GM23248 (cell line): ENCODE measurements around the gene CHCHD5. TPM values are rescaled to one million over a fixed set of nuclear protein-coding genes. Genes with fewer than 3 reads are reported as not detected.
"Not testable (repeated sequence)": the region's sequence is repeated elsewhere in the genome, so short reads cannot be mapped to it uniquely, and the experiment has no call there.

ENCODE experiments used
- DNase-seq: peaks from one replicate; pipeline ENCODE4 v3.0.0-alpha.2; 2015
- H2AFZ ChIP-seq: fragments of 200-600 bp; sonication (generic); 2 replicates; pipeline ENCODE4 v1.6.1; 2016; ENCODE audit warnings: antibody characterized with exemption
- H3F3A ChIP-seq: fragments of 200-600 bp; sonication (generic); 2 replicates; pipeline ENCODE4 v1.6.1; 2016; ENCODE audit warnings: mild to moderate bottlenecking, antibody characterized with exemption, mixed run types; ENCODE audit not compliant: insufficient read depth
- H3K27ac ChIP-seq: fragments of 200-600 bp; sonication (generic); 2 replicates; pipeline ENCODE4 v1.5.1; 2016; ENCODE audit warnings: mild to moderate bottlenecking
- H3K27me3 ChIP-seq: fragments of 200-600 bp; sonication (generic); replicated peaks from 2 replicates; pipeline ENCODE4 v1.6.1; 2016; ENCODE audit warnings: mild to moderate bottlenecking; ENCODE audit not compliant: insufficient read depth
- H3K36me3 ChIP-seq: fragments of 200-600 bp; sonication (generic); 2 replicates; pipeline ENCODE4 v1.6.1; 2016; ENCODE audit warnings: low read depth, mild to moderate bottlenecking
- H3K4me1 ChIP-seq: fragments of 200-600 bp; sonication (generic); 2 replicates; pipeline ENCODE4 v1.6.1; 2016; ENCODE audit warnings: mild to moderate bottlenecking; ENCODE audit not compliant: insufficient read depth
- H3K4me2 ChIP-seq: fragments of 200-600 bp; sonication (generic); one replicate; pipeline ENCODE4 v1.6.1; 2016; ENCODE audit warnings: mild to moderate bottlenecking; ENCODE audit not compliant: unreplicated experiment
- H3K4me3 ChIP-seq: fragments of 200-600 bp; sonication (generic); 2 replicates; pipeline ENCODE4 v1.5.1; 2016; ENCODE audit warnings: mild to moderate bottlenecking
- H3K79me2 ChIP-seq: fragments of 200-600 bp; sonication (generic); 2 replicates; pipeline ENCODE4 v1.6.1; 2016; ENCODE audit warnings: mild to moderate bottlenecking; ENCODE audit not compliant: insufficient read depth
- H3K9ac ChIP-seq: fragments of 200-600 bp; sonication (generic); 2 replicates; pipeline ENCODE4 v1.6.1; 2016; ENCODE audit warnings: mild to moderate bottlenecking
- H3K9me2 ChIP-seq: fragments of 200-600 bp; sonication (generic); 2 replicates; pipeline ENCODE4 v1.6.1; 2016; ENCODE audit warnings: mixed run types, mild to moderate bottlenecking, moderate library complexity; ENCODE audit not compliant: insufficient read depth
- H3K9me3 ChIP-seq: fragments of 200-600 bp; sonication (generic); one replicate; pipeline ENCODE4 v1.6.1; 2017; ENCODE audit warnings: low read depth
- H4K20me1 ChIP-seq: fragments of 200-600 bp; sonication (generic); 2 replicates; pipeline ENCODE4 v1.6.0; 2016; ENCODE audit not compliant: insufficient read depth
- EZH2 ChIP-seq: fragments of 200-600 bp; sonication (generic); IDR thresholded peaks from 2 replicates; pipeline ENCODE4 v1.6.1; 2018; ENCODE audit warnings: antibody characterized with exemption, mild to moderate bottlenecking; ENCODE audit not compliant: insufficient read depth, poor library complexity, severe bottlenecking
- EZH2phosphoT487 ChIP-seq: fragments of 200-600 bp; sonication (generic); IDR thresholded peaks from 2 replicates; pipeline ENCODE4 v1.6.1; 2018; ENCODE audit warnings: antibody characterized with exemption, moderate library complexity, mild to moderate bottlenecking, low read depth; ENCODE audit not compliant: insufficient read depth
- WGBS, 2 experiments: methylation state at CpG; one replicate each; pipeline ENCODE4 v1.1.6; 2015 to 2017; ENCODE audit warnings: low lambda C conversion rate in 2 of 2, low coverage in 1 of 2; ENCODE audit errors: missing lambda C conversion rate in 2 of 2; 5-methylcytosine and 5-hydroxymethylcytosine counted together
- in situ Hi-C: fragments of 300-500 bp; cut with MboI; formaldehyde crosslinking; loops from 2 replicates; pipeline ENCODE4 v1.15.0; 2020
- polyA plus RNA-seq: library from polyadenylated mRNA; unstranded; fragments of >200 nt; fragmentation: Nextera tagmentation; extraction: Ambion mirVana; gene quantifications from 2 replicates; pipeline ENCODE4 v1.2.1, GENCODE V29; 2016
- total RNA-seq: library from RNA; depleted of rRNA; stranded (reverse); fragments of >200 nt; shearing (Covaris generic); gene quantifications from 2 replicates; pipeline ENCODE4 v1.2.3, GENCODE V29; 2014

CHCHD5 gene
- total and polyA plus RNA-seq, 2 experiments from 2014 or later: 9.5 to 55.4 TPM

GRCh38 chr2:112605926-112606325, 21.5 kb downstream of the CHCHD5 start:
- Histone ChIP-seq H3K9me3 (no peaks in the 10 kb centered on the region), H3K4me3 (no peak overlapping the region), H3K4me1 (peaks cover 3% of the 10 kb centered on the region), H3F3A (no peaks in the 10 kb centered on the region), H3K36me3 (no peaks in the 10 kb centered on the region), H3K4me2 (no peak overlapping the region), H4K20me1 (no peaks in the 10 kb centered on the region), H3K79me2 (no peaks in the 10 kb centered on the region), H3K9ac (no peak overlapping the region), H3K9me2 (no peaks in the 10 kb centered on the region), H3K27ac (no peak overlapping the region), H3K27me3 (no peaks in the 10 kb centered on the region), H2AFZ (no peak overlapping the region)
- TF ChIP-seq EZH2 (no peak), EZH2phosphoT487 (no peak)
- in situ Hi-C loops: loop anchor here (5.0 to 25.0 kb wide), 2 partner anchors 116 to 331 kb away; partner anchors contain the start of gene NT5DC4
- no peak for DNase-seq
- whole genome bisulfite sequencing, 2 experiments: 70 to 74% methylated on average over 5 of the region's 5 CpGs

GRCh38 chr2:112606547-112606946, 22.1 kb downstream of the CHCHD5 start:
- WGBS, 2 experiments: 69 to 75% methylated on average over 4 of the region's 4 CpGs
- no peaks in the 10 kb centered on the region for H3K79me2 ChIP-seq
- no peak overlapping the region for H3K27ac ChIP-seq
- H3K4me2 ChIP-seq: no peak overlapping the region
- H3F3A ChIP-seq: no peaks in the 10 kb centered on the region
- no peaks in the 10 kb centered on the region for H3K9me3 ChIP-seq
- no peaks in the 10 kb centered on the region for H3K27me3 ChIP-seq
- H3K9ac ChIP-seq: no peak overlapping the region
- no peaks in the 10 kb centered on the region for H3K36me3 ChIP-seq
- no peak for DNase-seq
- TF ChIP-seq EZH2phosphoT487 (no peak), EZH2 (no peak)
- H2AFZ ChIP-seq: no peak overlapping the region
- no peaks in the 10 kb centered on the region for H4K20me1 ChIP-seq
- no peaks in the 10 kb centered on the region for H3K4me1 ChIP-seq
- in situ Hi-C loops: loop anchor here (5.0 to 25.0 kb wide), 2 partner anchors 116 to 331 kb away; partner anchors contain the start of gene NT5DC4
- H3K4me3 ChIP-seq: no peak overlapping the region
- no peaks in the 10 kb centered on the region for H3K9me2 ChIP-seq

DNA sequence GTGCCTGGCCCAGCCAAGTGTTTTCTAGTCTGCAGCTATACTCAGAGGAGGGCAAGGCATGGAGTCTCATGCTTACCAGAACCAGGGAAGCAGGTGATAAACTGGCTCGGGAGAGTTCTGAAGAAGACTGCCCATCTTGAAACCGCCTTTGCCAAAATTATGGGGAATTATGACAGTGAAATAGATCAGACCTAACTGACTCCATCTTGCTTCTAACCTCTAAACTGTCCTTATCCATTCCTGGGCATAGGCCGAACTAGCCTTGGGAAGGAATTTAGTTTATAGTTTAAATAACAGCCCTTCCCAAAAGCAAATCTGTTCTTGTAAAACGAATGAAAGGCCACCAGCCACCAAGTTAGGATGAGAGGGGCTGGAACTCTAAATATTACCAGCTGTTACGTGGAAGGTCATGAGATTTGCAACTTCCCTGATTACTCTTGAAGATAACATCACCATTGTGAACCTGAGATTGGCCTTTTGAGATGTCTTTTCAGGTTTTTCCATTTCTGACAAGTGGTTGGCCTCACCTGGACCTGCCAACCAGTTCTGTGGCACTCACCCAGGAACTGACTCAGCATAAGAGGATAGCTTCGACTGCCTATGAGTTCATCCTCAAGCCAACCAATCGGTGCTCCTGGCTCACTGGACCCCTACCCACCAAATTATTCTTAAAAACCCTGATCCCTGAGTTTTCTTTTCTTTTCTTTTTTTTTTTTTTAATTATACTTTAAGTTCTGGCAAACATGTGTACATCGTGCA, 23.4 kb downstream of the CHCHD5 start:
- no peak for TF ChIP-seq EZH2
- TF ChIP-seq EZH2phosphoT487: no peak
- Histone ChIP-seq H3K4me1 (no peaks in the 10 kb centered on the region), H3K9me2 (no peaks in the 10 kb centered on the region), H3K27ac (no peak overlapping the region), H2AFZ (no peak overlapping the region), H3K9me3 (no peaks in the 10 kb centered on the region), H3K9ac (no peak overlapping the region), H3K36me3 (no peaks in the 10 kb centered on the region), H3F3A (no peaks in the 10 kb centered on the region), H3K79me2 (no peaks in the 10 kb centered on the region), H3K4me3 (no peak overlapping the region), H3K4me2 (no peak overlapping the region), H4K20me1 (no peaks in the 10 kb centered on the region), H3K27me3 (no peaks in the 10 kb centered on the region)
- DNase-seq: no peak
- in situ Hi-C loops: loop anchor here (5.0 to 25.0 kb wide), 2 partner anchors 114 to 329 kb away; partner anchors contain the start of gene NT5DC4
- WGBS, 2 experiments: 58% methylated on average over 8 of the region's 8 CpGs

GRCh38 chr2:112609320-112609719, 24.9 kb downstream of the CHCHD5 start:
- not testable (repeated sequence) for H3K27ac ChIP-seq, H3K4me2 ChIP-seq, H3K4me1 ChIP-seq, H3K4me3 ChIP-seq, H3K79me2 ChIP-seq, DNase-seq, H4K20me1 ChIP-seq, H3K9me3 ChIP-seq, H3K9ac ChIP-seq, H3K27me3 ChIP-seq, H2AFZ ChIP-seq, H3K9me2 ChIP-seq, H3F3A ChIP-seq, H3K36me3 ChIP-seq
- WGBS, 2 experiments: 94 to 97% methylated on average over 4 of the region's 4 CpGs
- in situ Hi-C loops: loop anchor here (5.0 to 25.0 kb wide), 2 partner anchors 113 to 328 kb away; partner anchors contain the start of gene NT5DC4

DNA sequence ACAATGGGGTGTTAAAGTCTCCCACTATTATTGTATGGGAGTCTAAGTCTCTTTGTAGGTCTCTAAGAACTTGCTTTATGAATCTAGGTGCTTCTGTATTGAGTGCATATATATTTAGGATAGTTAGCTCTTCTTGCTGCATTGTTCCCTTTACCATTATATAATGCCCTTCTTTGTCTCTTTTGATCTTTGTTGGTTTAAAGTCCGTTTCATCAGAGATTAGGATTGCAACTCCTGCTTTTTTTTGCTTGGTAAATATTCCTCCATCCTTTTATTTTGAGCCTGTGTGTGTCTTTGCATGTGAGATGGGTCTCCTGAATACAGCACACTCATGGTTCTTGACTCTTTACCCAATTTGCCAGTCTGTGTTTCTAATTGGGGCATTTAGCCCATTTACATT, 27.9 kb downstream of the CHCHD5 start:
- H3K36me3 ChIP-seq, H3K9me2 ChIP-seq, H3K79me2 ChIP-seq, H3F3A ChIP-seq, H3K4me1 ChIP-seq, H3K9me3 ChIP-seq, H3K4me2 ChIP-seq, H3K4me3 ChIP-seq, H3K27ac ChIP-seq, H2AFZ ChIP-seq, H3K9ac ChIP-seq, DNase-seq, H4K20me1 ChIP-seq, H3K27me3 ChIP-seq: not testable (repeated sequence)
- in situ Hi-C loops: loop anchor here (25.0 kb wide), 1 partner anchor 325 kb away; no protein-coding TSS in a partner anchor
- 86 to 88% methylated on average over 1 of the region's 1 CpG for WGBS, 2 experiments
